Measurements from ENCODE around the gene GPR39.

The GPR39 gene

DNA sequence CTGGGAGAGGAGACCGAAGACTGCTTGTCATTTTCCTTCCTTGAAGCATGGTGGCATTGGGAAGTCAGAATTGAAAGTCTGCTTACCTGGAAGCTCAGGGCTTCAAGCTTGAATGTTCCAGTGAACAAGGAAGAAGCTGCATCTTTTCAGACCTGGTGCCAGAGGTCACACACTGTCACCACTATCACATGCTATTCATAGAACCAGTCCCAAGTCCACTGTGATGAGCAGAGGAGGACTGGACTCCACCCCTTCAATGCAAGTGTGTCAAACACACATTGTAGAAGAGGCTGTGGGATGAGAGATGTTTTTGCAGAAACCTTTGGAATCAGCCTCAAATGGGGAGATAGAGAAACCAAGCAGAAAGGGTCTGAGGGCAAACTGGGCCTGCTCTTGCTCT lies 172.0 kb downstream of the GPR39 start:
- ATAC-seq (replicated peaks) (no peak), DNase-seq (no peak)
- H3K9me3 Mint-ChIP-seq = peaks cover 3 to 10% of the 10 kb centered on the region in 2 donors
- no peak overlapping the region for H3K27ac Mint-ChIP-seq
- H3K27me3 Mint-ChIP-seq = no peaks in the 10 kb centered on the region
- H3K36me3 Mint-ChIP-seq = no peaks in the 10 kb centered on the region
- no peak overlapping the region for H3K4me3 Mint-ChIP-seq
- H3K4me1 Mint-ChIP-seq = no peaks in the 10 kb centered on the region

DNA sequence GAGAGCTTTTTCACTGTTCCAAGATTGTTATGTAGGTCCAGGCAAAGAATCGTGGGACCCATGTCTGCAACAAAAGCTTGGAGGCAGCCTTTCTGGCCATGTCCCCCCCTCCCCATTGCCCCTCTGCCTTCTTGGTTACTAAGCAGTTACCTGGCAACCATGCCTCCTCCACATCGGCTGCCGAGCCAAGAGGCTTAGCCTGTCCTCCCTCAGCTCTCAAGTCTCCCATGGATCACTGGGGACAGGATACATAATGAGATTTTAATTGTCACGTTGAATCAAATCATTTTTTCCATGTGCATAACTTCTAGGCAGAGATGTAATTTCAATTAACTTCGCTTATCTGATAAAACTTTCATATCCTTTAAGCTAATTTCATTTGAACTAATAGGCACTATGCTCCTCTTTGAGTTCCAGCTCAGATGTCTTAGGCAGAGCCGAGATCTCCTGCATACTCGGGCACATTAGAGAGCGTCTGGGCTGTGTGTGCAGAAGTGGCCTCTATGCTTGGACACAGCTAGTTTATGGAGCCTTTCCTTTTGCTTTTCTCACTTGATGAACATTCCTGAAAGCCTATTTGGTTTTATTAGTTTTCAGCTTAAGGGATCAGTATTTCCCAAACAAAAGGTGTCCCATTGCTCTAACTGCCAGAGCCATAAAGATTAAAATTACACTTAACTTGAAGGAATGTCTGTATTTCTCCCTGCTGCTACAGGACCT lies 172.7 kb downstream of the GPR39 start:
- Mint-ChIP-seq H3K36me3 (no peaks in the 10 kb centered on the region), H3K27me3 (no peaks in the 10 kb centered on the region), H3K27ac (no peak overlapping the region), H3K9me3 (peaks cover 3 to 10% of the 10 kb centered on the region in 2 donors), H3K4me3 (no peak overlapping the region), H3K4me1 (no peaks in the 10 kb centered on the region)
- DNase-seq = no peak
- no peak for ATAC-seq (replicated peaks)

DNA sequence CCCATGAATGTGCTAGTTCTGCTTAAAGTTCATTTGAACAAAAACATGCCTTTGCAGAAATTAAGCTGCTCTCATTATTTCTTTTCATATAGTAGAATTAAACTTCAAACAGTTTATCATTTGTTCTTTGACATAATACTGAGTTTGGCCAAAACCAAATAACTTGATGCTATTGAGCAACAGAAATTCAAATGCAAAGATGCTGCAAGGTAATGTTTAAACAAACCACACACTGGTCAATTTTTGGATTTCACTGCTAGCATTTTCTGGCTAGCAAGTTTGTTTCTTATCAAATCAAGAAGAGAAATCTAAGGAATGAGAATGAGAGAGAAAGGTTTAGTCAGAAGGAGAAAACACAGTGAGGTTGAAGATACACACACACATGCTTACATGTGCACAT lies 173.4 kb downstream of the GPR39 start:
- DNase-seq = no peak
- H3K4me1 Mint-ChIP-seq = no peaks in the 10 kb centered on the region
- no peaks in the 10 kb centered on the region for H3K36me3 Mint-ChIP-seq
- peaks cover 3 to 10% of the 10 kb centered on the region in 2 donors for H3K9me3 Mint-ChIP-seq
- no peak overlapping the region for H3K4me3 Mint-ChIP-seq
- no peak for ATAC-seq (replicated peaks)
- H3K27ac Mint-ChIP-seq = no peak overlapping the region
- H3K27me3 Mint-ChIP-seq = no peaks in the 10 kb centered on the region

DNA sequence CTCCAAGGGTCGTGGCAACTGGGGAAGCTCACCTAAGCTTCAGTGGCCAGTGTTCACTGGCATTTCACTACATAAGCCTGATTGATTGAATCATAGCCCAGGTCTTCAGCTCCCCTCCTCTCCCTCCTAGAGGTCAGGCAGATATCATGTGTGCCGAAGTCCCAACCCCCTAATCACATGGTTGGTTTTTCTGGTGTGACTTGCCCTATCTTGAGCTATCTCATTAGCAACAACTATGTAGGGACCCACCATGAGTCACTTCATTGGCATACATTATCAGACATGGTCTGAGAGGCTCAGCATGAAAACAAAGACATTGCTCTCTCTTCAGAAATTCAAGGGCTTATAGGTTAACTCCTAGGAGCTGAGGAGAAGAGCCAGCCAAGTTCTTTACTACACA lies 176.6 kb downstream of the GPR39 start:
- peaks cover 0 to 4% of the 10 kb centered on the region in 2 donors for H3K27me3 Mint-ChIP-seq
- H3K4me1 Mint-ChIP-seq = no peaks in the 10 kb centered on the region
- ATAC-seq (replicated peaks) = no peak
- H3K4me3 Mint-ChIP-seq = no peak overlapping the region
- H3K27ac Mint-ChIP-seq = no peak overlapping the region
- peaks cover 3 to 10% of the 10 kb centered on the region in 2 donors for H3K9me3 Mint-ChIP-seq
- no peak for DNase-seq
- no peaks in the 10 kb centered on the region for H3K36me3 Mint-ChIP-seq

DNA sequence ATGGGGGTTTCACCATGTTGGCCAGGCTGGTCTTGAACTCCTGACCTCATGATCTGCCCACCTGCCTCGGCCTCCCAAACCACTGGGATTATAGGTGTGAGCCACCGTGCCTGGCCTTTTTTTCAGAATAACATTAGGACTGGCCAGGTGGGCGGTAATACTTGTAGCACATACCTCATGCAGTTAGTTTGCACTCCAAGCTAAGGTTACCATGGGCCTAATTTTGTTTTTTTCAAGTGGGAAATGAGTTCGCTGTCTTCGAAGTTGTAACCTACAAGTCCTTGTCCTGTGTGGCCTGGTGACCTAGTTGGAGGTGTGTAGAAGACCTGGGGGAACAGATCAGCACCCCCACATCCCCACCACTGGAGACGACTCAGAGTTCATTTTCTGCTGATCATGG lies 178.6 kb downstream of the GPR39 start:
- Mint-ChIP-seq H3K9me3 (peaks cover 4 to 14% of the 10 kb centered on the region in 2 donors), H3K36me3 (no peaks in the 10 kb centered on the region), H3K4me3 (no peak overlapping the region), H3K27me3 (peaks cover 4 to 9% of the 10 kb centered on the region in 2 donors), H3K27ac (no peak overlapping the region), H3K4me1 (no peaks in the 10 kb centered on the region)
- ATAC-seq (replicated peaks) (no peak), DNase-seq (no peak)

DNA sequence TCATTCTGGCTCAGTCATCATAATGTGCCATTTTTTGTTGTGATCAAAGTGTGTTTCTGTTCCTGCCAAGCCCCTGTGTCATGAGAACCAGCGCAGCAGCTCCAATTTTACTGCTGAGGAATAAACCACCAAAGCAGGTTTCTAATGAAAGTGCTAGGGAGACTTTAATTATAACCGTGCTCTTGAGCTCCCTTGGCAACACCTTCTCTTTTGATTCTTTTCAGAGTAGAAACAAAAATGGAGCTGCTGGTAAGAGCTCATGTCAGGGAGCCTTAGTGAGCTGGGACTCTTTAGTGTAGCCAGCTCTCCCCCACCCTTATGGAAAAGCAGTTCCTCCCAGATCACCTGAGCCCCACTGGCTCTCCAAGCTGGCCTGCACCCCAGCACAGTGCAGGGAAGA lies 179.1 kb downstream of the GPR39 start:
- H3K4me3 Mint-ChIP-seq = no peak overlapping the region
- H3K27me3 Mint-ChIP-seq = peaks cover 6 to 9% of the 10 kb centered on the region in 2 donors
- no peak for ATAC-seq (replicated peaks)
- no peaks in the 10 kb centered on the region for H3K4me1 Mint-ChIP-seq
- no peaks in the 10 kb centered on the region for H3K36me3 Mint-ChIP-seq
- no peak for DNase-seq
- peaks cover 5 to 11% of the 10 kb centered on the region in 2 donors for H3K9me3 Mint-ChIP-seq
- H3K27ac Mint-ChIP-seq = no peak overlapping the region

DNA sequence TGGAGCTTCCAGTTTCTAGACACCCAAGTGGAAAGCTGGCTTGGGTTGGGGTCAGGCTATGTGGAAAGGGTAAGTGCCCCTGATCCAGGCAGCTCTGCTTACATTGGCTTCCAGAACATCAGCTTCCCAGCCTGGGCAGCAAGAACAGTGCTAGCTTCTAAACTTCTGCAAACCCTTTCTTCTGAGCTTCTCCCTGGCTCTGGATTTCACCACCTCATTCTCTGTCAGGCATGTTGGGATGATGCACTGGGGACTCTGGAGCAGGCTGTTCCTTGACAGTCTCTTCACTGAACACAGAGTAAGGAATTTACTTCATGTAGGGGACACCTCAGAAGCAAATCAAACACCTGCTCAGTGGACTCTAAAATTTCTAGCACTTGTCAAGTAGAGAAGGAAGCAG lies 180.6 kb downstream of the GPR39 start:
- ATAC-seq (replicated peaks) (no peak), DNase-seq (no peak)
- Mint-ChIP-seq H3K27ac (no peak overlapping the region), H3K36me3 (no peaks in the 10 kb centered on the region), H3K4me1 (no peaks in the 10 kb centered on the region), H3K4me3 (no peak overlapping the region), H3K27me3 (peaks cover 6 to 9% of the 10 kb centered on the region in 2 donors), H3K9me3 (peaks cover 2 to 7% of the 10 kb centered on the region in 2 donors)

DNA sequence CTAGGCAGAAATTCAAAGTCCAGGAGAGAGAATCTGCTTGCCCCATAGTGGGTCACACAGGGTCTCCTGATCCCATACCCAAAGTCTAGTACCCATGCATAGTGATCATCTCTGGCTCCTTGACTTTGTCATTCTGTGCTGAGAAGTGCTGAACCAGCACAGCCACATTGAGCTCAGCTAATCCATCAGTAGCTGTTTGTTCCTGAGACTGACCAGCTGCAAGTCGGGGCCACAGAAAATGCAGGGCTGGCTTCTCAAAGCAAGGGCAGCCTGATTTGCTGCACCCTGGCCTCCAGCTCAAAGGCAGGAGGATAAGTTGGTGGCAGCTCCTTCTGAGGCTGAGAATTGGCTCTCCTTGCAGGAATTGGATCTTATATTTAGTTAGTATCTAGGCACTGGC lies 181.2 kb downstream of the GPR39 start:
- Mint-ChIP-seq H3K27me3 (peaks cover 6 to 9% of the 10 kb centered on the region in 2 donors), H3K27ac (no peak overlapping the region), H3K4me3 (no peak overlapping the region), H3K9me3 (peaks cover 1 to 4% of the 10 kb centered on the region in 2 donors), H3K36me3 (no peaks in the 10 kb centered on the region), H3K4me1 (no peaks in the 10 kb centered on the region)
- DNase-seq (no peak), ATAC-seq (replicated peaks) (no peak)

DNA sequence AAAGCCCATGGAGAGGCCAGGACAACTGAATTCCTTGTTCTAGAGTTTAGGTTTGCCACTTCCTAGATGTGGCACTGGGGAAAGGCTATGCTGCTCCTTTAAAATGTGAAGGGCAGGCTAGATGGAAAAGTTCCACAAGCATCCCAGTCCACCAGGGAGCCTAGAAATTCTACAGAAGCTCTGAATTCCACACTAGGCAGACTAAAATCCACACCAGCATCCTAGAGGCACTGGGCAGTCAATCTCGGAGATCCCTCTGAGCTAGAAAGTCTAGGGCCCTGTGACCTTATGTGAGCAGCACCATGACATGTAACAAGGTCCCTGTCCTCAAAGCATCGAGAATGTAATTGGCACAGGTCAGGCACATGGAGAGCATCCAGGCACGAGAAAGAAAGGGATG lies 181.9 kb downstream of the GPR39 start:
- Mint-ChIP-seq H3K36me3 (no peaks in the 10 kb centered on the region), H3K4me1 (no peaks in the 10 kb centered on the region), H3K9me3 (peaks cover 1 to 4% of the 10 kb centered on the region in 2 donors), H3K27me3 (peaks cover 6 to 9% of the 10 kb centered on the region in 2 donors), H3K27ac (no peak overlapping the region), H3K4me3 (no peak overlapping the region)
- no peak for ATAC-seq (replicated peaks)
- DNase-seq = no peak

DNA sequence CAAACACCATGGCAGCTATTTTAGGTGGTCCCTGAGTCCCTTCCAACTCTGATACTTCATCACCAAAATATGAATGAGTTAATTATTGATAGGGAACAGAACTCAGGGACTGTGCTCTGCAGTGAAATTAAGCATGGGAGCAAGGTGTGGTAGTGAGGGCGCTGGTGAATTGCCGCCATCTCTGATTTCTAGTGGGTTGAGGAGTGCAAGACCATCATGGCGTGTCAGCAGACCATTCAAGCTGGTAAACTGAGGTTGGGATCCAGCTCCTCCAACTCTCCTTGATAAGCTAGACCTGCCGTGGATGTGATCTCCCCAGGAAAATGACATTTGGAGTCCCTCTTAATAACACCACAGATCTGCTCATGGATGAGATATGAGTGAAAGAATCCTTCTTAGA lies 183.0 kb downstream of the GPR39 start:
- ATAC-seq (replicated peaks) (no peak), DNase-seq (no peak)
- no peak overlapping the region for H3K27ac Mint-ChIP-seq
- no peak overlapping the region for H3K4me3 Mint-ChIP-seq
- no peaks in the 10 kb centered on the region for H3K4me1 Mint-ChIP-seq
- H3K36me3 Mint-ChIP-seq = no peaks in the 10 kb centered on the region
- H3K27me3 Mint-ChIP-seq = peaks cover 6 to 9% of the 10 kb centered on the region in 2 donors
- H3K9me3 Mint-ChIP-seq = peaks cover 1 to 4% of the 10 kb centered on the region in 2 donors

DNA sequence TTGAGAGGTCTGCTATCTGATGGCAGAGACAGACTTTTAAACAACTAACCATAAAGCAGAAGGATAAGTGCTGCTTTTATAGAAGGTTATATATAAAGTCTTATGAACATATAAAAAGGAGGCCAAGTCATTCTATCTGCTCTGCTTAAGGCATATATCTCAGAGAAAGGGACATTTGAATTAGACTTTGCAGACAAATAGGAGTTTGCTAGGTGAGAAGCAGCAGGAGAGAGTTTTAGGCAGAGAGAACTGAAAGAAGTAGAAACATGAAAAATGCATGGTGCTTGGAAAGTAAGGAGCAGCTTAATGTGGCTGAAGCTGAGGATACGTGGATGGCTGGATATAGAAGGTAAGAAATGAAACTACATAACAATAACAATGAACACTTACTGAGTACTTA lies 188.0 kb downstream of the GPR39 start:
- peaks cover 3 to 6% of the 10 kb centered on the region in 2 donors for H3K27me3 Mint-ChIP-seq
- no peak overlapping the region for H3K27ac Mint-ChIP-seq
- no peaks in the 10 kb centered on the region for H3K4me1 Mint-ChIP-seq
- ATAC-seq (replicated peaks) (no peak), DNase-seq (no peak)
- H3K9me3 Mint-ChIP-seq = peaks cover 0 to 3% of the 10 kb centered on the region in 2 donors
- H3K36me3 Mint-ChIP-seq = no peaks in the 10 kb centered on the region
- H3K4me3 Mint-ChIP-seq = no peak overlapping the region

DNA sequence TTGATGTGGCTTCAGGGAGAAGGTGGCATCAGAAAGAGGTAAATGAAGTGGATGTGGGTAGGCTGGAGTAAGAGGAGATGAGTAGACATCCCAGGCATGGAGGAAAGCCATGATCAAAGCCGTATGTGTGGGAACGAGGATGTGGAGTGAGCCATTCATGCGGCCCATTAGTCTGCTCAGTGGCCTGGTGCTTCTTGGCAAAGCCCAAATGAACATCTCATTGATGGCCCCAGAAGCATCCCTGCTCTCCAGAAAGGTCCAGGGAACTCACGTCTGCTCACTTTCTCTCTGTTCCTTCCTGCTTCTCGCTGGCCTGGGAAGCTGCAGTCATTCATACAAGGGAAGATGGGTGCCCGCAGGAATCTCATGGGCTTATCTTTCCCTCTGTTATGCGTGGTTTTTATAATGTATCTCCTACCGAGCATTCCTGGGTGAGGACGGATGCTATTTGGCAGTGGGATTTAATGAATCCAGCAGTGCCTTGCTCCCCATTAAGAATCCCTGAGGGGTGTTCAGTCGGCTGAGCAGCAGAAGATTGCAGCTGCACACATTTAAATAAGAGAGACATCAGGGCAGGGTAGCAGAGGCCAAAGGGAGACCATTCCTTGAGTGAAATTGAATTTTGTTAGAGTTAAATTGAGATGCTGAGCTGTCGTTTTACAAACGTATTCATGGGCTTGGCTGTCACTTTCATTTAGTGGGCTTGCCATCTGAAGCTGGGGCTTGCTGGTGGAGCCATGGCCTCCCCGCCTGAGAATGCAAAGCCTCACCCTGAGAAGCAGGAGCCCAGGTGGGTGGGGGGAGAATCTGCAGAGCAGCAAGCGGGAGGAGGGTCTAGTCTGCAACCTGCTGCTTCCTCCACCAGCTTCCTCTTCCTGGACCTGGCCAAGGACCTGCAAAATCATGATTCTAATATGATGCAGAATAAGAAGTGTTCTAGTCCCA lies 188.9 kb downstream of the GPR39 start:
- H3K27ac Mint-ChIP-seq = no peak overlapping the region
- H3K9me3 Mint-ChIP-seq = peaks cover 0 to 4% of the 10 kb centered on the region in 2 donors
- H3K4me3 Mint-ChIP-seq = no peak overlapping the region
- DNase-seq (no peak), ATAC-seq (replicated peaks) (no peak)
- peaks cover 0 to 3% of the 10 kb centered on the region in 2 donors for H3K27me3 Mint-ChIP-seq
- H3K4me1 Mint-ChIP-seq = no peaks in the 10 kb centered on the region
- H3K36me3 Mint-ChIP-seq = no peaks in the 10 kb centered on the region

DNA sequence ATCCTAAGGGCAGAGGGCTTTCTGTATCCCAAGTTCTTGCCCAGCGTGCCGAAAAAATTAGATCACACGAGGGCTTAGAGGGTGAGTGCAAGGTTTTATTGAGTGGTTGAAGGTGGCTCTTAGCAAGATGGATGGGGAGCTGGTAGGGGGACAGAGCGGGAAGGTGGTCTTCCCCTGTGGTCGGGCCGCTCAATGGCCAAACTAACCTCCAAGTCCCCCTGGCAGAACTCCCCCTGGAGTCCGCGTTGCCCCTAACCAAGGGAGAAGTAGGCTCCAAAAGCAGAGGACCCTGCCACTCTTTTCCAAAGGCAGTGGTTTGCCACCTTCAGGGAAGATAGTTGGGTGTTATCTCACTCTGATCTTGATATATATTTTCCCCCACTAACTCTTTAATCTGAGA lies 190.0 kb downstream of the GPR39 start:
- no peaks in the 10 kb centered on the region for H3K4me1 Mint-ChIP-seq
- no peaks in the 10 kb centered on the region for H3K36me3 Mint-ChIP-seq
- ATAC-seq (replicated peaks) = no peak
- no peak overlapping the region for H3K4me3 Mint-ChIP-seq
- no peak for DNase-seq
- H3K27ac Mint-ChIP-seq = no peak overlapping the region
- H3K27me3 Mint-ChIP-seq = peaks cover 0 to 3% of the 10 kb centered on the region in 2 donors
- peaks cover 0 to 4% of the 10 kb centered on the region in 2 donors for H3K9me3 Mint-ChIP-seq

DNA sequence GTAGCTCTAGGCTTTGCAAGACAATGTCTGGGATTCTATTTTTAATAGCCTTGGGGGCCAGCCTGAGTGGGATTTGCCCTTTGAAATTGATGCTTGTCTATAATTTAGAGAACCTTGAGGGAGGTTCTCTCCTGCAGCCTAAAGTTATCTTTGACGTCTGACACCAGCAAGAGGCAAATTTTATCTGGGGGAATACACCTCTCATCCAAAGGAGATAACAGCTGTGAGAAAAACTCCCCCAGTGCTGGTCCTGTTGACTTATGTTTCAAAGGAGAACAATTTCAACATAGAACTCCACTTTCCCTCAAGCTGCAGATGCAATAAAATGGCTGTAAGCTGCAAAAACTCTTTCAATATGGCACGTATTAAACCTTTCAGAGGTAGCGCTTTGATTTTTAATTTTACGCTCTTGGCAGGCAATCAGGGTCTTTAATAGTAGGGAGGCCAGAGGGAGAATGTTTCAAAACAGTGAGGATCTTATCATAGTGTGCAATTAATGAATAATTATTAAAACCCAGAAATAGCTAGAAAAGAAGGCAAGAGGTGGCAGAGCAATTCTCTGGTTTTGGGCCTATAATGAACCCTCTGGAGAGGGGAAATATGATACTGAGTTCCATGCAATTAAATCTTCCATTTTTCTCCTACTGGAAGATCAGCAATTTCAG lies 191.0 kb downstream of the GPR39 start:
- H3K4me1 Mint-ChIP-seq = no peaks in the 10 kb centered on the region
- DNase-seq (no peak), ATAC-seq (replicated peaks) (no peak)
- H3K4me3 Mint-ChIP-seq = no peak overlapping the region
- H3K27me3 Mint-ChIP-seq = peaks cover 0 to 3% of the 10 kb centered on the region in 2 donors
- H3K9me3 Mint-ChIP-seq = peaks cover 0 to 4% of the 10 kb centered on the region in 2 donors
- no peaks in the 10 kb centered on the region for H3K36me3 Mint-ChIP-seq
- no peak overlapping the region for H3K27ac Mint-ChIP-seq

Measured in stimulated activated naive B cell treated with anti-CD40 and anti-IgM and Interleukin-4, amounts not matched to agents 10 μg/mL and 1 μg/mL and 100 μg/mL, for 72 hours (primary cell).